Activated T-cell treated with anti-CD3 and anti-CD28 coated beads for 4 hours (primary cell): ENCODE data around the gene BHLHE23.
"Not testable (repeated sequence)": the region's sequence is repeated elsewhere in the genome, so short reads cannot be mapped to it uniquely, and the experiment has no call there.

Experiments
- DNase-seq: peaks from one replicate; pipeline ENCODE4 v3.0.0-alpha.2; 2020

BHLHE23 gene

GRCh38 chr20:62970307-62971210 lies 36.2 kb downstream of the BHLHE23 start:
- DNase-seq = no peak

GRCh38 chr20:62969939-62970306 lies 36.8 kb downstream of the BHLHE23 start:
- no peak for DNase-seq

GRCh38 chr20:62969179-62969760 lies 37.5 kb downstream of the BHLHE23 start:
- DNase-seq = no peak

DNA sequence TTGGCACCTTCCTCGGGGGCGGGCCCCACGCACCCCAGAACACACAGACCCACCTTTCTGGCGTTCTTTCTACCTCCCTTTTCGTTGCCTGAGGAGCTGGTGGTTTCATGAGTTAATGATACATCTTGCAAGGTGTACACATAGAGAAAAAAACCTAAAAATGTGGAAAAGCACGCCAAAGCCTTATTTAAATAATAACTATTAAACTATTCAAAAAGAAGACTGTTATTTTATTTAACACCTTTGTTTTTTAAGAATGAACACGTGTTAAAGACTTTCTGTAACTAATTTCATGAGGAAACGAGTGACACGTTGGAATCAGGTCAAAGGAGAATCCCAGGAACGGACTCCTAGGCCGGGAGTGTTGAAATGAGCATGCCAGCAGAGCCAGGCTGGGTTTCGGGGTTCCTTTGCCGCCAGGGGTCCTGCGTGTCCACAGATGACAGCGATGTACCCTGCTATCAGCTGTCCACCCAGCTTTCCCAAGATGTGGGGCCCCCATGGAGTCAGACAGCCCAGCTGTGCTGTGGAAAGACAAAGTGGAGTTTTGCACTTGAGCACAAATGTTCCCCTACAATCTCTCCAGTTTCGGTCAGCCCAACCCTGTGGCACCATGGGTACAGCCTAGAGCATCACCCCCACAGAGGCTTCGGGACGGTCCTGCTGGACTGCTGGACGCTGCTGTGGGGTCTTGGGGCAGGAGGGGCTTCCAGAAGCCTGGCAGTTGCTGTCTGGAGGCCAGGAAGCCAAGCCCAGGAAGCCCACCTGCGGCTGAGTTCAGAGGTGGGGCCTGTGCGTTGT lies 38.2 kb downstream of the BHLHE23 start:
- no peak for DNase-seq

DNA sequence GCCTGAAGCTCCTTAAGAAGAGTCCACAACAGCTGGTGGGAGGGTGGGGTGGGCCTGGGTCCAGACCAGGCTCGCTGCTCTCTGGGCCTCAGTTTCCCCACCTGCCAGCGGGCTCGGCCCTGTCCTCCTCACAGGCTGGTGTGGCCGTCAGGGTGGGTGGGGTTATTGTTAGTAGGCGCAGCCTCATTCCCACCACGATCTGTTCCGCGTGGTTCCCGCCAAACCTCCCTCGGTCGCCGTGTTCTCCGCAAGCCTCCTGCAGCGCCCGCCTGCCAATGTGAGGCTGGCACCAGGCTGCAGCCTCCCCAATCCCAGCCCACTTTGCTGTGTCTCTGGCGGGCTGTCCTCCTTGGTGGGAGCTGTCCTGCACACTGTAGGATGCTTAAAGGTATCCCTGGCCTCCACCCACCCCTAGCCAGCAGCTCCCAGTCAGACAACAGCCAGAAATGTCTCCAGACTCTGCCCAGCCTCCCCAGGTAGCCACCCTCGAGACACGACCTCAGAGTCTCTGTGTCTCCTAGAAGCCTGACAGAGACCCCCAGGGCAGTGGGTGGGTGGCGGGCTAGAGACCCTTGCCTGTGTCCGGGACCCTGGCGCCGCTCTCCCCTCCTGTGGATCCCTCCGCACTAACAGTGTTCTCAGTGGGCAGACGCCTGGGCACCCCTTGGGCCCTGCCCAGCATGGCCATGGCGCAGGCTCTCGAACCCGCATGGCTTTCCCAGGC lies 39.0 kb downstream of the BHLHE23 start:
- no peak for DNase-seq

DNA sequence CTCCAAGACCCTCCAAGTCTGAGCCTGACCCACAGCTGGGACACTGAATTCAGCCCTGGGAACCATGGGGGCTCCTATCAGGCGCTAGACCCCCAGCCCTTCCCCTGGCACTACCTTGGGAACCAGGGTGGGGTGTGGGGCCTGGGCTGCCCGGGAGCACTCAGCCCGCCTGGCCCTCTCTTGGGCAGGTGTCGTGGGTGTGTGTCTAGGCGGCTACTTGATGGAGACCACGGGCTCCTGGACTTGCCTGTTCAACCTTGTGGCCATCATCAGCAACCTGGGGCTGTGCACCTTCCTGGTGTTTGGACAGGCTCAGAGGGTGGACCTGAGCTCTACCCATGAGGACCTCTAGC lies 39.6 kb downstream of the BHLHE23 start:
- DNase-seq = no peak

- DNase-seq = no peak
These were observed 40.3 kb downstream of the BHLHE23 start for GRCh38 chr20:62966212-62967148.

DNA sequence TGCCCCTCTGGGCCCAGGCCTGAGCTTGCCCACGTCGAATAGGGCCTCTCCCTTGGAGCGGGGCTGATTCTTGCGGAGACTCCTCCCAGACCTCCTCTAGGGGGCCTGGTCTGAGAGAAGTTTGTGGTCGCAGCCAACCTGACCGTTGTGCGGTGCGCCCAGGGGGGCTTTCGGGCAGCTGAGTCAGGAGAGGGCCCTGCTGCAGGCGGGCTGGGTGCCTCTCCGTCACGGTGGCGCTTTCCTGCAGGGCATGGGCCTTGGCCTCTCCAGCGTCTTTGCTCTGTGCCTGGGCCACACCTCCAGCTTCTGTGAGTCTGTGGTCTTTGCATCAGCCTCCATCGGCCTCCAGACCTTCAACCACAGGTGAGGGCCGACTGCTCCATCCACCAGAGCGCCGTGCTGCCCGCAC lies 41.4 kb downstream of the BHLHE23 start:
- no peak for DNase-seq

GRCh38 chr20:62964700-62965099 lies 42.1 kb downstream of the BHLHE23 start:
- no peak for DNase-seq

- no peak for DNase-seq
These were observed 43.0 kb downstream of the BHLHE23 start for GRCh38 chr20:62963614-62964397.

DNA sequence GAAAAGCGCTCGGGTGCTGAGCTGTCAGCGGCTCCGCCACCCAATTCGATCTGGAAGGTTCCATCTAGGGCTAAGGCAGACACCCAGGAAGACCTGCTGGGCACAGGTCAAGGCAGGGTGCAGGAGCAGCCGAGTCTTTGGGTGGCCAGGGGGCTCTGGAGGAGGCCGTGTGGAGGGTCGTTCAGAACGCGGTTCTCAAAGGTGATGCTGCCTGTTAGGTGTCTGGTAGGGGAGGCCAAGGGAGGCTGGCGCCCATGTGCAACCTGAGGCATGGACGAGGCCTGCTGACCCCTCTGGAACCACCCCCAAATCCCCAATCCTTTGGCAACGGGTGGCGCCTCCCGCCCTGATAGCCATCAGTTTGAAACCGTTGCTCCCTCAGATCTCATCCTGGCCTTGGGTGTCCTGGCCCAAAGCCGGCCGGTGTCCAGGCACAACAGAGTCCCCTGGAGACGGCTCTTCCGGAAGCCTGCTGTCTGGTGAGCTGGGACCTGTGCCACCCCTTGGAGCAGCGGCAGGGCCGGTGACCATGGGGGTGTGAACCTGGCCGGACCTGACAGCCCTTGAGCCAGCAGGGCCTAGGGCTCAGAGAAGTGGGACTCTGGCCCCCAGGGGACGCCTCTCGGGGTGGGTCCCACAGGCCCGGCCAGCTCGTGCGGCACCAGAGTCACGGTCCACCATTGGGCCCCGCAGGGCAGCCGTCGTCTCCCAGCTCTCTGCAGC lies 43.7 kb downstream of the BHLHE23 start:
- no peak for DNase-seq

GRCh38 chr20:62962221-62962879 lies 44.4 kb downstream of the BHLHE23 start:
- DNase-seq = no peak

GRCh38 chr20:62961799-62962198 lies 45.0 kb downstream of the BHLHE23 start:
- DNase-seq = no peak

DNA sequence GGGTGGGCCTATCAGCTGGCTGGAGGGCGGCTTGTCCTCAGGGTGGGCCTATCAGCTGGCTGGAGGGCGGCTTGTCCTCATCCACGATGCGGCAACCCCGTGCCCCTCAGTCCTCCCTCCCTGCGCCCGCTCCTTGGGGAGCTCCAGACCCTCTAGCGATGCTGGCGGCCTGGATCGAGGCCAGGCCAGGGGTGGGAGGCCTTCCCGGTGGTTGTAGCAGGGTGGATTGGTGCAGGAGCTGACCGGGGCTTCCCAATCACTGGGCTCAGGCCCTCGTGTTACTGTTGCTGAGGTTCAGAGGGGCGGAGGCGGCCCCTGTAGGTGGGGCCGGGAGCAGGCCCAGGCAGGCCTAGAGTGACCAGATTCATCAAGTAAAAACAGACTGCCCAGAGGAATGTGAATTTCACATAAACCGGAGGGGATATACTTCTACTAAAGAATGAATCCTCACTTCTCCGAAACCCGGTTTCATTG lies 45.4 kb downstream of the BHLHE23 start:
- DNase-seq = no peak

GRCh38 chr20:62960446-62961309 lies 46.1 kb downstream of the BHLHE23 start:
- DNase-seq = not testable (repeated sequence)

DNA sequence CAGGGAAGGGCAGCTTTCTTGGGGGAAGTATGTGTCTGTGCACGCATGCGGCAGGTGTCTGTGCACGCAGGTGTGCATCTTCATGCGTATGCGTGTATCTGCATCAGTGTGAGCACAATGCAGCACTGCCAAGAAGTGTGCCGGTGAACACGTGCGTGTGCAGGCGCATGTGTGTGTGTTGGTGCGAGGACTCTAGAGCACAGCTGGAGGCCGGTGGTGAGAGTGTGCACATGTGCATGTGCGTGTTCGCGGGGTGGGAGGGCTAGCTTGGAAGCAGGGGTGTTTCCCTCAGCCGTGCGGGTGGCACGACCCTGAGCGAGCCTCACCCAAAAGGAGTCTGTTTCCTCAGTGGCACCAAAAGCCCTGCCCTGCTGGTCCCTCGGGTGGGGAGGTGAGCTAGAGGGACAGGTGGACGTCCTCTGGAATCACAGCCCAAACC lies 46.7 kb downstream of the BHLHE23 start:
- no peak for DNase-seq

DNA sequence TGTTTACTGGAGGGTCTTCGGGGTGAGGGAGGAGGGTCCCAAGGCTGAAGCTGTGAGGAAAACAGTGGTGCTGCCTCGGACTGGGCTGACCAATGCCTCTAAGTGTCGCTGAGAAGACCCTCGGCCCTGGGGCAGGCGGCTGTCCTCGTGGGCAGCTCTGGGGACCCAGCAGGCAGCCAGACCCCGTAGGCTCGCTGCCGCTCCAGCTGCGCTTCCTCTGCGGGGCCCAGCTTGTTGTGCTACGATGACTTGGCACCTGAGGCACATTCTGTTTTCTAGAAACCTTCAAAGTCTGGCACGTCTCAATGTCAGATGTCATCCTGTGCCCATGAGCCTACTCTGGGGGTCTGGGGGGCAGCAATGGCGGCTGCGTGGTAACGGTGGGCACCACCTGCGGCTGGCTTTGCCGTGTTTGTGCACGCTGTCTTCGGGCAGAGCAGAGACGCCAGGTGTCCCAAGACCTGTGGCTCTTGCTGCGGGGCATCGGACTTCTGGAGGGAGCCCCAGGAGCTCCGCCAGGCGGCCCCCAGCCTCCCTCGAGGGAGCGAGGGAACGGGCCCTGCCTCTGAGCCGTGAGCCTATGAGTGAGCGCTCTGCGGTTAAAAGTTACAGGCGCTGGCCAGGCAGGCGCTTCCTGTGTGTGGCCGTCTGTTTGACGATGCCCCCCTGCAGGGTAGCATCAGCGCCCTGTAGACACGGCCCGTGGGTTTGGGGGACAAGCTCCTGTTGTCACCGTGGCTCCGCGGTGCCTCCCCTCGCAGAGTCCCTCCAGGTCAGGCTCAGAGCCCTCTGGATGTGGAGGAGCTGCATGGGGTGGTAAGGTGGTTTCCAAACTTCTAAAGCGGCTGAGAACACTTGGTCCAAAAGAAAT lies 47.4 kb downstream of the BHLHE23 start:
- DNase-seq = no peak
